IgD-negative memory B cell (primary cell): ENCODE data around the gene NFIC. TPM values are rescaled to one million over a fixed set of nuclear protein-coding genes. Genes with fewer than 3 reads are reported as not detected.
"Not testable (repeated sequence)": the region's sequence is repeated elsewhere in the genome, so short reads cannot be mapped to it uniquely, and the experiment has no call there.

ENCODE experiments used
- H3K27ac Mint-ChIP-seq, 3 donors: one replicate each; pipeline ENCODE4 v1.8.0; 2020 to 2022; ENCODE audit warnings: mild to moderate bottlenecking in 3 of 3, mixed read lengths in 3 of 3, moderate library complexity in 1 of 3
- H3K27me3 Mint-ChIP-seq: one replicate; pipeline ENCODE4 v1.8.0; 2021; ENCODE audit warnings: mixed read lengths
- H3K36me3 Mint-ChIP-seq: one replicate; pipeline ENCODE4 v1.8.0; 2020; ENCODE audit warnings: mild to moderate bottlenecking, mixed read lengths
- H3K4me1 Mint-ChIP-seq, 3 donors: one replicate each; pipeline ENCODE4 v1.8.0; 2020 to 2022; ENCODE audit warnings: mixed read lengths in 3 of 3, mild to moderate bottlenecking in 1 of 3
- H3K4me3 Mint-ChIP-seq, 4 donors: one replicate each; pipeline ENCODE4 v1.8.0; 2020 to 2022; ENCODE audit warnings: mild to moderate bottlenecking in 4 of 4, mixed read lengths in 4 of 4, moderate library complexity in 3 of 4
- H3K9me3 Mint-ChIP-seq, 3 donors: one replicate each; pipeline ENCODE4 v1.8.0; 2020 to 2021; ENCODE audit warnings: mixed read lengths in 3 of 3, mild to moderate bottlenecking in 1 of 3
- polyA plus RNA-seq: library from polyadenylated mRNA; unstranded; fragments of 300-500 nt; fragmentation: Illumina TruSeq; gene quantifications from one replicate; pipeline ENCODE4 v1.2.3, GENCODE V29; 2021

Gene NFIC
- polyA plus RNA-seq, 1 donor from 2014 or later, result 12.8 TPM

DNA sequence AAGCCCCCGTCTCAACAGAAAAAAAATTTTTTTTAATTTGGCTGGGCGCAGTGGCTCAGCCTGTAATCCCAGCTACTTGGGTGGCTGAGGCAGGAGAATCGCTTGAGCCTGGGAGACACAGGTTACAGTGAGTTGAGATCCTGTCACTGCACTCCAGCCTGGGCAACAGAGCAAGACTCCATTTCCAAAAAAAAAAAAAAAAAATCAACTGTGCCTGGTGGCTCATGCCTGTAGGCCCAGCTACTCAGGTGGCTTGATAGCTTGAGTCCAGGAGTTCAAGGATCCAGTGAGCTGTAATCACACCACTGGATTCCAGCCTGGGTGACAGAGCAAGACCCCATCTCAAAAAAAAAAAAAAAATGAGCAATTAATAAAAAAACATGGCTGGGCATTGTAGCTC is 135.4 kb downstream of the NFIC start:
- Mint-ChIP-seq H3K9me3 (no peaks in the 10 kb centered on the region), H3K27ac (no peak overlapping the region), H3K4me1 (peaks cover 15 to 19% (median 16%) of the 10 kb centered on the region in 3 donors), H3K36me3 (peaks cover 8% of the 10 kb centered on the region), H3K4me3 (no peak overlapping the region), H3K27me3 (no peaks in the 10 kb centered on the region)

DNA sequence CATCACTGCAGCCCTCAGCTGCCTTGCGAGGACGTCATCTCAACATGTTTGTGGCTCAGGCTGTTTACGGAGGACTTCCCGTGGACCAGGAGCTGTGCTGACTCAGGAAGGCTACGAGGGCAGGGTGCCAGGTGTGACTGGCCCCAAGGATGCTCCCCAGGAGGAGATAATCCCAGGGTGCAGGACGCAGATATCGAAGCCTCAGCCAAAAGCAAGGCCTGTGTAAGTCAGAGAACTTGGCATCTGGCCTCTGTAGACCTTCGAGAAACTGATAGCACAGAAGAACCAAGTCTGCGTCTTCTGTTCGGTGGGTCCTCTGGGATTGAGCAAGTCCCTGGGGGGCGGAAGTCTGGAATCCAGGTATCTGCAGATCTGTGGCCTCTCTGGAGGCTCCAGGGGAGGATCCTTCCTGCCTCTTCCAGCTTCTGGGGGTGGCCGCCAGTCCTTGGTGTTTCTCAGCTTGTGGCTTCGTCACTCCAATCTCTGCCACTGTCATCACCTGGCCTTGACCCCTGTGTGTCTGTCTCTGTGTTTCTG is 136.7 kb downstream of the NFIC start:
- Mint-ChIP-seq H3K36me3 (peaks cover 3% of the 10 kb centered on the region), H3K4me1 (peaks cover 16 to 20% (median 17%) of the 10 kb centered on the region in 3 donors), H3K27me3 (no peaks in the 10 kb centered on the region), H3K9me3 (no peaks in the 10 kb centered on the region), H3K4me3 (no peak overlapping the region), H3K27ac (no peak overlapping the region)

DNA sequence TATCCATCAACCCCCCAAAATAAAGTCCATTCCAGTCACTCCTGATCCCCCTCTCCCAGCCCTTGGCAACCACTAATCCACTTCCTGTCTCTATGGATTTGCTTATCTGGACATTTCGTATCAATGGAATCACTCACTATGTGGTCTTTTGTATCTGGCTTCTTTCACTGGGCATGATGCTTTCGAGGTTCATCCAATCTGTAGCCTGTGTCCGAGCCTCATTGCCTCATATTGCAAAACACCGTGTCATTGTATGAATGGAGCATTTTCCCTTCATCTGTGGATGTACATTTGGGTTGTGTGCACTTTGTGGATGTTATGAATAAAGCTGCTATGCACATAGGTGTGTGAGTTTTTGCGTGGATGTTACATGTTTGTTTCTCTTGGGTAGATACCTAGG is 138.4 kb downstream of the NFIC start:
- no peaks in the 10 kb centered on the region for H3K9me3 Mint-ChIP-seq
- no peaks in the 10 kb centered on the region for H3K27me3 Mint-ChIP-seq
- H3K27ac Mint-ChIP-seq, result peak overlapping the region in 2 of 3 donors; percentile 47 to 86
- peaks cover 17 to 25% (median 22%) of the 10 kb centered on the region in 3 donors for H3K4me1 Mint-ChIP-seq
- peaks cover 2% of the 10 kb centered on the region for H3K36me3 Mint-ChIP-seq
- peak overlapping the region in 3 of 4 donors; percentile 18 to 96 (median 92) for H3K4me3 Mint-ChIP-seq

DNA sequence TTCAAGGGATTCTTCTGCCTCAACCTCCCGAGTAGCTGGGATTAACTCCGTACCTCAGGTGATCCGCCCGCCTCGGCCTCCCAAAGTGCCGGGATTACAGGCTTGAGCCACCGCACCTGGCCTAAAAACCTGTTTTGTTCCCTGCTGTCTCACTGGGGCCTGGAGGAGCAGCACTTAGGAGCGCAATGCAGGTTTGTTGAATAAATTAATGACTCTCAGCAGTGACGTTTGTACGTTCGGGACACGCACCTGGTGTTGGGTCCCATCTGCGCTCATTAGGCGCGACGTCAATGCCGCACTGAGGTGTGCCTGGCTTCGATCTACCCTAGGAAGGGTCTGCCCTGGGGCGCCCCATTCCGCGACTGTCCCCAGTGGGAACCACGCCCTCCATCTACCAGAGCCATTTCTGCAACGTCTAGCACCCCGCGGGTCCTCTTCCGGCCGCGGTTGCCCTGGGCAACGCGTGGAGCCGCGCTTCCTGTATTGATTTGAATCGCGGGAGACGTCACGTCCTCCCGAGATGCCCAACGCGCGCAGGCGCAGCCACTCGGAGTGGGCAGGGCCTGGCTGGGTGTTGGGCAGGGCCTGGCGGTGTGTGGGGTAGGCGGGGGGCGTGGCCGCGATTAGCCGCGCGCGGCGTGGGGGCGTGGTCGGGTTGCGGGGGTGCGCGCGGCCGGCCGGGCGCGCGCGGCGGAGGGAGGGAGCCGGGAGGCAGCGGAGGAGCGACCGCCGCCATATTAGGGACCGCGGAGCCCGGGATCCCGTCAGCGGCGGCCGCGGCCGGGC is 139.4 kb downstream of the NFIC start, which contains the start of gene FZR1:
FZR1 (plus strand) TSS at position 714 of the 786 bp plus-strand sequence. CDS start 16,679 bp downstream, outside the sequence.
- Mint-ChIP-seq H3K27ac (peak within 1 kb of the TSS; percentile 86 to 99 (median 97)), H3K4me1 (peaks cover 15 to 27% (median 18%) of the 10 kb centered on the region in 3 donors), H3K4me3 (peak within 1 kb of the TSS; percentile 87 to 96 (median 94)), H3K27me3 (no peaks in the 10 kb centered on the region), H3K9me3 (no peaks in the 10 kb centered on the region), H3K36me3 (peaks cover 1% of the 10 kb centered on the region)

DNA sequence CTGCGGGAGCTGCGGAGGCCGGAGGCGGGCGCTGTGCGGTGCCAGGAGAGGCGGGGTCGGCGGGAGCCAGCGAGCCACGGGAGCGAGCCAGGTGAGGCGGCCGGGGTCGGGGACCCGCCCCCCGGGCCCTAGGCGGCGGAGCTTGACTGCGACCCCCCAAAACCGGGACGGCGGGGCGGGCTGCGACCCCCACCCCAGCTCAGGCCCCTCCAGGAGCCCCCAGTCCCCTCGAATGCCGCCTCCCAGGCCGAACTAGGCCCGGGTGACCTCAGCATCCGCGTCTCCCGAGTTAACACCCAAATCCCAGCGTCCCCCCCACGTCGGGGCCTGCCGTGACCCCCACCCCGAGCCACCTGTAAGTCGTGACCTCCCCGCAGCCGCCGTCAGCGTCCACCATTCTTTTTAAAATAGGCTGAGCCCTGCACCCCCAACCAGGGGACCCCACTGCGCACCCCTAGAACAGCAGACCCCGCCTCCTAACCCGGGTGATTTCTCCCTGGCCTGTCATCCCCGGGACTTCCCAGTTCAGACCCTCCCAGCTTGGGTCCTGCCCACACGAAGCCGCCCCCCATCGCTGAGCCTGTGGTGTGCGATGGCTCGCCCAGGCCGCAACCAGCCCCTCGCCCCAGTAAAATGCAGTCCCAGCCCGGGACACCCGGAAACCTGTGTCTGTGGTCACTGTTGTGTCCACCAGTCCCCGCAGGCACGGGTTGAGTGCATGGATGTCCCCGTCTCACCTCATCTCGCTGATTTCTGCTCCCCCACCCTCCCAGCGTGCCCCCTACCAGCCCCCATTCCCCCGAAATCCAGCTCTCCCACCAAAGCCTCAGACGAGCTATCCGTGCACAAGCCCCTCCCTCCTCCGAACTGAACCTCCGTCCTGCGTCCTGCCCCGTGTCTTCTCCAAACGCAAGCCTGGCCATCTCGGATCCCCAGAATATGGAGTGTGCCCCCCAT is 140.3 kb downstream of the NFIC start:
- H3K36me3 Mint-ChIP-seq, result no peaks in the 10 kb centered on the region
- no peaks in the 10 kb centered on the region for H3K9me3 Mint-ChIP-seq
- peak overlapping the region; percentile 46 to 71 (median 47) for H3K27ac Mint-ChIP-seq
- peaks cover 13 to 24% (median 15%) of the 10 kb centered on the region in 3 donors for H3K4me1 Mint-ChIP-seq
- H3K27me3 Mint-ChIP-seq, result no peaks in the 10 kb centered on the region
- H3K4me3 Mint-ChIP-seq, result peak overlapping the region; percentile 87 to 95 (median 93)

DNA sequence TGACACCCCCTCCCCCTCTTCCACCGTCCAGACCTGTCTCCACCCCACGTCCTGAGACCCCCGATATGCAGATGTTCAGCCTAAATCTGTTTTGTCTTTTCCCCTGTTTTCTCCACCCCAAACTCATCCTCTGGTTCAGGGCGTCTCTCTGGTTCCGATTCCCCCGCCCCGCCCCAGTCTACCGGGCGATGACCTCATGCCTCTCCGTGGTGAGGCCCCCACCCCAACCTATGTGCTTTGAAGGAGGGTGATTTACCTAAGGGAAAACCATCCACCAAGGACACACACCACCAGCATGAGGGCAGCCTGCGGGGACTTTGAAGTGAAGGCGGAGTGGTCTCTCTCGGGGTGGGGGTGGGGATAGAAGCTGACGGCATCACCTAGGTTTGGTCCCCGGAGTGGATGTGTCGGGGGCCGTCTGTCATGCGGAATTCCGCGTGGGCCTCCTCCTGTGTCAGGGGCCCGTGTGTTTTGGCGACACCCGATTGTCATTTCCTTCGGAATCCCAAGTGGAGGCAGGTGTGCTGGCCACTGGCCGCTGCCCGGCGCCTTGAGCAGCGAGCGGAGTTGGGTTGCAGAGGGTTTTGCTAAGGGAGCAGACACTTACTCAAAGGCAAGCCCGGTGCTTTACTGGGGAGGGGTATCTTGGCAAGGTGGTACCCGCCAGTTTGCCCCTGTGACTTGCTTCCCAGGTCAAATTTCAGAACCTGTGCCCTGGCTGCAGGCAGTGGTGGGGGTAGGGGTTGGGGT is 141.2 kb downstream of the NFIC start:
- no peaks in the 10 kb centered on the region for H3K27me3 Mint-ChIP-seq
- H3K4me3 Mint-ChIP-seq, result peak overlapping the region; percentile 87 to 95 (median 93)
- no peaks in the 10 kb centered on the region for H3K9me3 Mint-ChIP-seq
- no peaks in the 10 kb centered on the region for H3K36me3 Mint-ChIP-seq
- peak overlapping the region in 2 of 3 donors; percentile 47 to 71 for H3K27ac Mint-ChIP-seq
- peaks cover 13 to 26% (median 15%) of the 10 kb centered on the region in 3 donors for H3K4me1 Mint-ChIP-seq

DNA sequence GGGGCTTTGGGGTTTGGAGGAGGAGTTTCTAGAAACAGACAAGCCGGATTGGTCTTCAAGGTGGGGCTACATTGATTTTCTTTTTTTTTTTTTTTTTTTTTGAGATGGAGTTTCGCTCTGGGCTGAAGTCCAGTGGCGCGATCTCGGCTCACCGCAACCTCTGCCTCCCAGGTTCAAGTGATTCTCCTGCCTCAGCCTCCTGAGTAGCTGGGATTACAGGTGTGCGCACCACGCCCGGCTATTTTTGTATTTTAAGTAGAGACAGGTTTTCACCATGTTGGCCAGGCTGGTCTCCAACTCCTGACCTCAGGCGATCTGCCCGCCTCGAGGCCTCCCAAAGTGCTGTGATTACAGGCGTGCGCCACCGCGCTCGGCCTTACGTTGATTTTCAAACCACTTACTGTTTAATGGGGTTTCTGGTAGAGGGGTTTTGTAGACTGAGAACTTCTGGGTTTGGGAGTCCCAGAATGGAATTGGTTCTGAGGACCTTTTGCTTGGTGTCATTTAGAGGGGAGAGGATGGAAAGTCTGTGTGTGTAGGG is 141.8 kb downstream of the NFIC start:
- H3K9me3 Mint-ChIP-seq, H3K27me3 Mint-ChIP-seq, H3K27ac Mint-ChIP-seq, H3K36me3 Mint-ChIP-seq: not testable (repeated sequence)
- Mint-ChIP-seq H3K4me1 (peaks cover 13 to 26% (median 15%) of the 10 kb centered on the region in 3 donors), H3K4me3 (peak overlapping the region; percentile 68 to 88 (median 78))

DNA sequence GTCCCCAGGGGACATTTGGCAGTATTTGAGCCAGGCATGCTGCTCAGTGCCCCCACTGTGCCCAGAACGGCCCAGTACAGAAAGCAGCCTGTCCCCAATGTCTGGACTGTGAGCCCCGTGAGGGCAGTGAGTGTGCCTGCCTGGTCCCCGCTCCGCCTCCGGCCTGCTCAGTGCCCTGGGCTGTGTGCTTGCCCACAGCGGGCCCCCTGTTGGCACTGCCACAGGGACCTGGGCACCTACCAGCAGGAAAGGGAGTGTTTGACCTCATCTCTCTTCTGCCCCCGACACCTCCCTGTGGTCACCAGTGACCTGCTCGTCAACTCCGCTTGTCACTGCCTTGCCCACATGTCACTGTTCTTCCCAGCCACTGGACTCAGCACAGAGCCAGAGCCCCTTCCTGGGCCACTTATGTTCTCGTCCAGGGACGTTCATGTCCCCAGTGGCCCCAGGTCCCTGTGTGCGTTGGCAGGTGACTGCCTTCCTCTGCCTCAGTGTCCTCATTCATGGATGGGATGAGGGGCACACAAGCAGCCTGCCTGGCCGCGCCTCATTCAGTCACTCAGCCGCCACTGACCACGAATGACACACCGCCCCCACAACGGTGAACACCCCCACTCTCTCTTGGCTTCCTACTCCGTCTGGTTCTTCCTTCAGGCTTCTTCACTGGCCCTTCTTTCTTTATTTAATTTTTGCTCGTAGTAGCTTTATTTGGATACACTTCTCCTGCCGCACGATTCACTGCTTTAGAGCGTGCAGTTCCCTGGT is 142.6 kb downstream of the NFIC start:
- Mint-ChIP-seq H3K9me3 (no peaks in the 10 kb centered on the region), H3K27me3 (no peaks in the 10 kb centered on the region), H3K27ac (peak overlapping the region; percentile 47 to 91 (median 87)), H3K4me3 (peak overlapping the region; percentile 68 to 88 (median 88)), H3K4me1 (peaks cover 15 to 30% (median 16%) of the 10 kb centered on the region in 3 donors), H3K36me3 (no peaks in the 10 kb centered on the region)

DNA sequence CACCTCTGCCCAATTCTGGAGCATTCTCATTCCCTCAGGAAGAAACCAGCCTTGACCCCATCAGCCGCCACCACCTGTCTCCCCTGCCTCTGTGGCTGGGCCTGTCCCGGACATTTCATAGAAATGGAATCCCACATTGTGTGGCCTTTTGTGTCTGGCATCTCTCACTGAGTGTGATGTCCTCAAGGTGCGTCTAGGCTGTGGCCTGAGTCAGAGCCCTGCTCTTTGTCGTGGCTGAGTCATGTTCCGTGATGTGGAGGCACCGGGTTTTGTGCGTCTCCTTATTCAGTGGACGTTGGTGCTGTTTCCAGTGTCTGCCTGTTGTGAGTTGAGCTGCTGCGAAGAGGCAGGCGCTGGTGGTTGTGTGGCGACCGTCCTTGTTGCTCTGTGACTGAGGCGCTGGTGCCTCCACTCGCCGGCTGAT is 143.2 kb downstream of the NFIC start:
- H3K4me3 Mint-ChIP-seq, result peak overlapping the region in 3 of 4 donors; percentile 65 to 88 (median 88)
- no peaks in the 10 kb centered on the region for H3K27me3 Mint-ChIP-seq
- H3K9me3 Mint-ChIP-seq, result no peaks in the 10 kb centered on the region
- H3K36me3 Mint-ChIP-seq, result no peaks in the 10 kb centered on the region
- H3K4me1 Mint-ChIP-seq, result peaks cover 15 to 33% (median 16%) of the 10 kb centered on the region in 3 donors
- H3K27ac Mint-ChIP-seq, result peak overlapping the region; percentile 47 to 91 (median 87)

DNA sequence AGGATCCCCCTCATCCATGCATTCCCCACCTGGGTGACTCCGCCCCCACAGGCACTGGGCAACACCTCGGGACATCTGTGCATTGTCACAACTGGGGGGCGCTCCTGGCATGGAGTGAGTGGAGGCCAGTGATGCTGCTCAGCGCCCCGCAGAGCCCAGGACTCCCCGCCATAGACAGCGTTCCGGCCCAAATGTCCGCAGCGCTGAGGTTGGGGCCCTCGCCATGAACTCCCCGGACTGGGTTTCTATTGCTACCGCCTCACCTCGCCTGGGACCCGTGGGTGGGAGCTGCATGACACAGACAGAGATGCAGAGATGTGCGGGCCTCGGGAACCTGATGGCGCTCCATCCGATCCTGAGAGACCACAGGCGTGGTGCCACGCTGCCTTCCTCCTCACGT is 144.3 kb downstream of the NFIC start:
- no peaks in the 10 kb centered on the region for H3K36me3 Mint-ChIP-seq
- peaks cover 13 to 29% (median 17%) of the 10 kb centered on the region in 3 donors for H3K4me1 Mint-ChIP-seq
- H3K27ac Mint-ChIP-seq, result no peak overlapping the region
- H3K4me3 Mint-ChIP-seq, result peak overlapping the region in 1 of 4 donors; percentile 88
- H3K9me3 Mint-ChIP-seq, result no peaks in the 10 kb centered on the region
- H3K27me3 Mint-ChIP-seq, result no peaks in the 10 kb centered on the region

DNA sequence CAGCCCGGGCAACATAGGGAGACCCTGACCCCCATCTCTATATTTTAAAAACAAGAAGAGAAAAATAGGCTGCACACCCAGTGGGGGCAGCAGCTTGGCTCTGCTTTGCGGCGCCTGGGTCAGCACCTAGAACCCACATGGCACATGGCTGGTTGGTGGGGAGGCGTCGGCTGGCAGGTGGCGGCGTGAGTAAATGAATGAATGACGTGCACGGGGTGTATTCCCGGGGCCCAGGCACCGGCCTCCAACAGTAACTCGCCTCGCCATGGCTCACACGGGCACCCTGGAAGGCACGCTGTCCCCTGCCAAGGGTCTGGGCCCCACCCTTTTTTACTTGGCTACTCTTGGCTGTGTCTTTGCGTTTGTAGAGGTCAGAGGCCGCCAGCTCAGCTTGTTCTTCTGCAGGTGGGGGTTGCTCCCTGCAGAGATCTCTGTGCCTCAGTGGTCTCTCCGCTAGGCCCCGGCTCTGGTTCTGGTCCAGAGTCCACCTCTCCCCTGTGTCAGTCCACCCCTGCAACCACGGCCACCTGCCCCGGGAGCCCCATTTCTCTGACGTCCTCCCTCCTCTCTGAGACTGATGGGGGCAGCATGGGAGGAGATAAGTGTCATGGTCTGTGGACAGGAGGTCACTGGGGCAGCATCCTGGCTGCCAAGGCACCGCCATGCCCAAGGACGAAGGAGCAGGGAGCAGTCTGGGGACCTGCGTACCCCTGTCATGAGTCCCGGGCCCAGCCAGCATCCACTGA is 145.3 kb downstream of the NFIC start:
- Mint-ChIP-seq H3K4me3 (peak overlapping the region in 3 of 4 donors; percentile 5 to 88 (median 22)), H3K9me3 (no peaks in the 10 kb centered on the region), H3K27ac (no peak overlapping the region), H3K27me3 (no peaks in the 10 kb centered on the region), H3K4me1 (peaks cover 16 to 36% (median 25%) of the 10 kb centered on the region in 3 donors), H3K36me3 (no peaks in the 10 kb centered on the region)

DNA sequence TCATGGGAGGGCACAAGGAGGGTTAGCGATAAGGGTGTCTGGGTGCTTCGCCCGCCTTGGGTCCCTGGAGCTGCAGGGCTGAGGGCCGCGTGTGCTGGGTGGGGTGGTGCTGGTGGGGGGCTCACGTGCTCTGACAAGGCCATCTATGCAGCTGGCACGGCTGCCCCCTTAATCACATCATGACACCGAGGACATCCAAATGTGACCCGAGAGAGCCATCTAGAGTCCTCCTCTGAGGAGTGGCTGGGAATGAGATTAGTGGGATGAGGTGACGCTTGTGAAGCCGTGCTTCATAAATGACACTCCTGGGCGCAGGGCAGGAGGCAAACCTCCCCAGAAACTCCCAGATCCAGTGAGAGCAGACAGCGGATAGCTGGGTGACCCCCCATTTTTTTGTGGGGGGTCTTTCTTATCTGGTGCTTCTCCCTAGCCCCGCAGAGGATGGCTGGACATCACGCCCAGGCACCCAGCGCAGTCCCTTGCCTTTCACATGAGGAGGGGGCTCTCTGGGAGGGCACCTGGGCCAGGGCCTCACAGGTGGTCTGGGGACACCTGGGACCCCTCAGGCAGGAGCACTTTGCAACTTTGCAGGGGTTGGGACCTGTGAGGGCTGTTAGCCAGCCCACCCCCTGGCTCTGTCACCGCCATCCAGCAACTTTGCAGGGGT is 146.3 kb downstream of the NFIC start:
- Mint-ChIP-seq H3K36me3 (no peaks in the 10 kb centered on the region), H3K27ac (no peak overlapping the region), H3K4me3 (peak overlapping the region in 1 of 4 donors; percentile 12), H3K27me3 (no peaks in the 10 kb centered on the region), H3K9me3 (no peaks in the 10 kb centered on the region), H3K4me1 (peaks cover 21 to 38% (median 24%) of the 10 kb centered on the region in 3 donors)
